T-helper 17 cell (primary cell): ENCODE data around the gene MVB12A. TPM values are rescaled to one million over a fixed set of nuclear protein-coding genes. Genes with fewer than 3 reads are reported as not detected.

ENCODE experiments used
- total RNA-seq, 4 donors: library from RNA in 2 of 4; stranded (reverse) in 2 of 4; gene quantifications; one replicate each; pipeline ENCODE4 v1.2.3 and lab custom pipeline; 2022 to 2026

MVB12A gene
- total RNA-seq, 2 donors from 2014 or later = 17.9 to 20.3 TPM

Other genes with a start within 250 kb of the MVB12A start
- gene USE1, start 204.7 kb upstream of the MVB12A start, total RNA-seq = 10 to 100 TPM; 21.7 to 23.1 TPM
- gene OCEL1, start 193.8 kb upstream of the MVB12A start, total RNA-seq = 10 to 100 TPM; 13.9 to 14.9 TPM
- 1 to 10 TPM; 1.8 to 2.1 TPM for gene NR2F6, start 174.1 kb upstream of the MVB12A start, total RNA-seq
- under 1 TPM in 1 of 2 donors, not detected in 1; 0.26 TPM for gene USHBP1, start 155.3 kb upstream of the MVB12A start, total RNA-seq
- gene BABAM1, start 152.6 kb upstream of the MVB12A start, total RNA-seq = 10 to 100 TPM; 70.7 to 72.2 TPM
- 1 to 10 TPM; 1.4 to 2.0 TPM for gene ANKLE1, start 138.1 kb upstream of the MVB12A start, total RNA-seq
- gene ABHD8, start 116.6 kb upstream of the MVB12A start, total RNA-seq = 1 to 10 TPM; 5.0 to 7.1 TPM
- gene MRPL34, start 114.2 kb upstream of the MVB12A start, total RNA-seq = 10 to 100 TPM; 47.0 to 47.1 TPM
- 10 to 100 TPM; 40.3 to 50.3 TPM for gene DDA1, start 110.5 kb upstream of the MVB12A start, total RNA-seq
- gene ANO8, start 85.2 kb upstream of the MVB12A start, total RNA-seq = 10 to 100 TPM; 15.9 to 17.7 TPM
- 10 to 100 TPM; 27.5 to 33.3 TPM for gene GTPBP3, start 82.5 kb upstream of the MVB12A start, total RNA-seq
- gene PLVAP, start 42.7 kb upstream of the MVB12A start, total RNA-seq = not detected
- gene CCDC194, start 25.9 kb upstream of the MVB12A start, total RNA-seq = under 1 TPM in 1 of 2 donors, not detected in 1; 0.44 TPM
- gene BST2, start 14.4 kb upstream of the MVB12A start, total RNA-seq = 10 to 100 TPM; 36.7 to 38.1 TPM
- not detected for gene TMEM221, start 28.6 kb downstream of the MVB12A start, total RNA-seq
- gene NXNL1, start 40.9 kb downstream of the MVB12A start, total RNA-seq = not detected
- gene SLC27A1, start 50.5 kb downstream of the MVB12A start, total RNA-seq = 1 to 10 TPM; 5.8 to 7.1 TPM
- 10 to 100 TPM; 48.6 to 53.7 TPM for gene PGLS, start 91.6 kb downstream of the MVB12A start, total RNA-seq
- gene COLGALT1, start 135.6 kb downstream of the MVB12A start, total RNA-seq = 10 to 100 TPM; 42.1 to 42.4 TPM